Osteocyte (in vitro differentiated cells): ENCODE data around the gene GPC6. TPM values are rescaled to one million over a fixed set of nuclear protein-coding genes. Genes with fewer than 3 reads are reported as not detected.

Experiments
- DNase-seq: peaks from one replicate; pipeline ENCODE4 v3.0.0; 2021; ENCODE audit warnings: mixed read lengths; ENCODE audit not compliant: unreplicated experiment; ENCODE audit errors: extremely low spot score
- H3K27ac Mint-ChIP-seq: one replicate; pipeline ENCODE4 v1.8.0; 2021; ENCODE audit warnings: mild to moderate bottlenecking, mixed read lengths; ENCODE audit not compliant: unreplicated experiment
- H3K27me3 Mint-ChIP-seq: one replicate; pipeline ENCODE4 v1.8.0; 2021; ENCODE audit warnings: mixed read lengths; ENCODE audit not compliant: unreplicated experiment
- H3K36me3 Mint-ChIP-seq: one replicate; pipeline ENCODE4 v1.8.0; 2021; ENCODE audit warnings: mixed read lengths; ENCODE audit not compliant: unreplicated experiment
- H3K4me1 Mint-ChIP-seq: one replicate; pipeline ENCODE4 v1.8.0; 2021; ENCODE audit warnings: mixed read lengths; ENCODE audit not compliant: unreplicated experiment
- H3K4me3 Mint-ChIP-seq: one replicate; pipeline ENCODE4 v1.8.0; 2021; ENCODE audit warnings: mild to moderate bottlenecking, moderate library complexity, mixed read lengths; ENCODE audit not compliant: unreplicated experiment
- H3K9me3 Mint-ChIP-seq: one replicate; pipeline ENCODE4 v1.8.0; 2021; ENCODE audit warnings: mixed read lengths; ENCODE audit not compliant: unreplicated experiment
- total RNA-seq: library from RNA; stranded (reverse); gene quantifications from 2 replicates; pipeline ENCODE4 v1.2.1, GENCODE V29; 2021
- TF ChIP-seq, protein P1 (sequence below): fragments of 200-600 bp; sonication (generic); IDR thresholded peaks from 2 replicates; pipeline ENCODE4 v1.5.0; 2021; ENCODE audit warnings: antibody characterized with exemption, mild to moderate bottlenecking, moderate library complexity

Gene GPC6
- total RNA-seq, 1 donor from 2014 or later = 125 TPM

DNA sequence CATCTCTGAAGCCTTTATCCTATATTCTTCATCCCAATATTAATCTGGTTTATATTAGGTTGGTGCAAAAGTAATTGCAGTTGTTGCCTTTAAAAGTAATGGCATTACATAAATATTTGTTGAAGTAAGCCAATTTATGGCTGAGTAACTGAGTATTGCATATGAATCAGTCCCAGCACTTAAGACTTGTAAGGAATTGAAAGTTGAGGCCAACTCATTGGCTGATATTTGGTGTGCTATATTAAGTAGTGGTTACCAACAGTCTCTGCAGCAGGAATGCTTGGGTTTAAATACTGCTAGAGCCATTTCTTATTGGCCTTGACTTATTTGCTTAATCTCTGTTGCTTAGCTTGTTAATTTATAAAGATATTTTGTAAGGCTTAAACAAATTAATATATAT is 460.7 kb downstream of the GPC6 start:
- H3K9me3 Mint-ChIP-seq = no peaks in the 10 kb centered on the region
- H3K4me3 Mint-ChIP-seq = no peak overlapping the region
- no peak for DNase-seq
- no peak overlapping the region for H3K27ac Mint-ChIP-seq
- H3K36me3 Mint-ChIP-seq = no peaks in the 10 kb centered on the region
- TF ChIP-seq, protein P1, sequence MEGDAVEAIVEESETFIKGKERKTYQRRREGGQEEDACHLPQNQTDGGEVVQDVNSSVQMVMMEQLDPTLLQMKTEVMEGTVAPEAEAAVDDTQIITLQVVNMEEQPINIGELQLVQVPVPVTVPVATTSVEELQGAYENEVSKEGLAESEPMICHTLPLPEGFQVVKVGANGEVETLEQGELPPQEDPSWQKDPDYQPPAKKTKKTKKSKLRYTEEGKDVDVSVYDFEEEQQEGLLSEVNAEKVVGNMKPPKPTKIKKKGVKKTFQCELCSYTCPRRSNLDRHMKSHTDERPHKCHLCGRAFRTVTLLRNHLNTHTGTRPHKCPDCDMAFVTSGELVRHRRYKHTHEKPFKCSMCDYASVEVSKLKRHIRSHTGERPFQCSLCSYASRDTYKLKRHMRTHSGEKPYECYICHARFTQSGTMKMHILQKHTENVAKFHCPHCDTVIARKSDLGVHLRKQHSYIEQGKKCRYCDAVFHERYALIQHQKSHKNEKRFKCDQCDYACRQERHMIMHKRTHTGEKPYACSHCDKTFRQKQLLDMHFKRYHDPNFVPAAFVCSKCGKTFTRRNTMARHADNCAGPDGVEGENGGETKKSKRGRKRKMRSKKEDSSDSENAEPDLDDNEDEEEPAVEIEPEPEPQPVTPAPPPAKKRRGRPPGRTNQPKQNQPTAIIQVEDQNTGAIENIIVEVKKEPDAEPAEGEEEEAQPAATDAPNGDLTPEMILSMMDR = no peak
- no peaks in the 10 kb centered on the region for H3K27me3 Mint-ChIP-seq
- H3K4me1 Mint-ChIP-seq = peaks cover 21% of the 10 kb centered on the region

DNA sequence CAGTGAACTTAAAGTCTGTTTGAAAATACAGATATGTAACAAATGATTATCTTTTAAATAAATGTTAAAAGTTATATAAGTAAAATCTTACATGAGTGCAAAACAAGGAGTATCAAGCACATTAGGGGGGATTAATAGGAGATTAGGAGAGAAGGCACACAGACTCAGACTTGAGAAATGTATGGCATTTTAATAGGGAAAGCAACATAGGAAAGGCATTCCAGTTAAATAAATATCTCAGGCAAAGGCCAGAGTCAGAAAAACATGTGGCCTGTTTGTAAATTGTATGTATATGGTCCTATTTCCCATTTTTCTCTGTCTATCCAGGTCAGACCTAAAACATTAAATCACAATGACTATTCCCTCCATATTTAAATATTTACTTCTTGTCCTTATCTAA is 462.7 kb downstream of the GPC6 start:
- H3K9me3 Mint-ChIP-seq = no peaks in the 10 kb centered on the region
- no peaks in the 10 kb centered on the region for H3K36me3 Mint-ChIP-seq
- TF ChIP-seq, protein P1 = no peak
- H3K4me1 Mint-ChIP-seq = peaks cover 21% of the 10 kb centered on the region
- no peak for DNase-seq
- H3K27me3 Mint-ChIP-seq = no peaks in the 10 kb centered on the region
- H3K4me3 Mint-ChIP-seq = no peak overlapping the region
- H3K27ac Mint-ChIP-seq = no peak overlapping the region

DNA sequence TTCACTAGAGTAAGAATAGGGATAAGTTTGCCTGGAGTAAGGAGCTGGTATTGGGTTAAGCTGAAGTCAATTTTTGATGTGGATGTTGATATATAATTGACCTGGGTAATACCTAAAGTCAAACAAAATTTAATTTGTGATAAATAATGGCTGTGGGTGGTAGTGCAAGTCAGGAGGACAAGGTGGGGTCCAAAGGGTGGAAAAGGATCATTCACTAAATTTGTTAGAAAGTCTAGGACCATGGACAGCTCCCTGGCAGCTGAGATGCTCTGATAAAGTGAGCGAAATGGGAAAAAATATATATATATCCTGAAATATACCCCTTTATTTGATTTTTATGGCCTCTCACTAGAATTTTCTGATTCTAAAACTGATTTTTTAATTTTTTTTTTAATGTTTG is 463.5 kb downstream of the GPC6 start:
- Mint-ChIP-seq H3K4me3 (no peak overlapping the region), H3K4me1 (peaks cover 20% of the 10 kb centered on the region), H3K27ac (no peak overlapping the region), H3K9me3 (no peaks in the 10 kb centered on the region), H3K36me3 (no peaks in the 10 kb centered on the region), H3K27me3 (no peaks in the 10 kb centered on the region)
- no peak for DNase-seq
- TF ChIP-seq, protein P1 = no peak

DNA sequence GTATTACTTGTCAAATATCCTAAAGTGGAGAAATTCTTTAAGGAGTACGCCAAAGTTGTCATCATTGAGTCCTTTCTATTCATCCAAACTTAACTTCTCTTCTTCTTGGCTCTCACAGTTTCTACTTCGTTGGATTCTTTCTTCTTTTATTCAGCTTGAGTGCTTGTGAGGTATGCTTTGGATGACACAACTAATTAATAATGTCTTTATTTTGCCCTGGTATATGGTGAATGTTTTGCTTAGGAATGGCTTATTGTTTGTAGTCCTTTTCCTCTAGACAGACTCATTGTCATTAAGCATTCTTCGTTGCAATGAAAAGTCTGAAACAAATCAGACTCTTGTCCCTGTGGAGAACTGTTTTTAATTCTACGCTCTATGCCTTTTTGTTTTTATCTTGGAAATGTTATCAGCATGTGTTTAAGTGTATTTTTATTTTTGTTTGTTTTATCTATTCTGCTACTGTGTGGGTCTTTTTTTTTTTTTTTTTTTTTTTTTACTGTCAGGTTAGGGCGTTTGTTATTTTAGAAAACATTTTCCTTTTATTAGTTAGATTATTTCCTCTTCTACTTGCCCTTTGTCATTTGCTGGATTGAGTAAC is 471.5 kb downstream of the GPC6 start:
- Mint-ChIP-seq H3K27me3 (no peaks in the 10 kb centered on the region), H3K27ac (no peak overlapping the region), H3K4me1 (peaks cover 30% of the 10 kb centered on the region), H3K4me3 (no peak overlapping the region), H3K9me3 (peaks cover 8% of the 10 kb centered on the region), H3K36me3 (peaks cover 12% of the 10 kb centered on the region)
- TF ChIP-seq, protein P1 = no peak
- DNase-seq = no peak

DNA sequence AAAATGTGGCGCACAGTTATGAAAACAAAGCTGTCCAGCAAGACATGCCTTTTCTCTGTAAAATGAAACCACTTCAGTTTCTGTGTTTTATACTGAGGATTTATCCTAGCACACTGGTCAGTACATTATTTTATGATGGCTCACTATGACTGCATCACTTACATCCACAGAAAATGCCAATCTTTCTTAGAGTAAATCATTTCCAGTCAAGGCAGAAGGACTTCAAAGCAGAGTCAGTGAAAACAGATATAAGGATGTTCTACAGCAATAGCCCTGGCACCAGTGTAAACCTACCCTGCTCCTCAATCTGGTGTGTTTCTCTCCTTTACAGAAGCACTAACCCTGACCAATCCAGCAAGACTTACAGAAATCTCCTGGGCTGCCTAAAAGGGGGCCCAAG is 473.5 kb downstream of the GPC6 start:
- H3K36me3 Mint-ChIP-seq = peaks cover 12% of the 10 kb centered on the region
- no peaks in the 10 kb centered on the region for H3K27me3 Mint-ChIP-seq
- TF ChIP-seq, protein P1 = no peak
- H3K4me1 Mint-ChIP-seq = peaks cover 32% of the 10 kb centered on the region
- H3K4me3 Mint-ChIP-seq = no peak overlapping the region
- no peak for DNase-seq
- H3K9me3 Mint-ChIP-seq = peaks cover 8% of the 10 kb centered on the region
- peak overlapping the region; percentile 48 for H3K27ac Mint-ChIP-seq
